ENCODE results near the gene HSD17B1. TPM values are rescaled to one million over a fixed set of nuclear protein-coding genes. Genes with fewer than 3 reads are reported as not detected.

The HSD17B1 gene
- total RNA-seq, 1 donor from 2014 or later: 1.4 TPM

DNA sequence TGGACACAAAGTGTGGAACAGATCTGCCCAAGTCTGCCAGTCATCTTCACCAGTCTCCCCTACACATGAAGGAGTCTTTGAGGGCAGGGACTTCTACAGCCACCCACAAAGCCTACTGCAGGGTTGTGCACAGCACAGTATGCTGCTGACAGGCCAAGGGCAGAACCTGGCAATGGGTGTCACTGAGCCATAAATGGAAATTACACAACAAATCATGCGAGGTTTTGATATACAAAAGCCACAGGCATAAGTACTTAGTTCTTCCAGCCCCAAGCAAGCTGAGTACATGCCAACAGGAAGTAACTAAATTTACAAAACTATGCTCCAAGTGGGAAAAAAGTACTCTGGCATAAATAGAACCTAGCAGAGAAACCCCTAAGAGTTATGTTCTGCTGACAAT is 32.6 kb downstream of the HSD17B1 start:
- Mint-ChIP-seq H3K27me3 (no peaks in the 10 kb centered on the region), H3K4me1 (ENCODE audit: low read depth) (no peaks in the 10 kb centered on the region), H3K27ac (peak overlapping the region; percentile 52), H3K4me3 (ENCODE audit: low read depth) (no peak overlapping the region), H3K36me3 (ENCODE audit: insufficient read depth) (peaks cover 17% of the 10 kb centered on the region), H3K9me3 (ENCODE audit: low read depth) (no peaks in the 10 kb centered on the region)
- TF ChIP-seq, protein P1, sequence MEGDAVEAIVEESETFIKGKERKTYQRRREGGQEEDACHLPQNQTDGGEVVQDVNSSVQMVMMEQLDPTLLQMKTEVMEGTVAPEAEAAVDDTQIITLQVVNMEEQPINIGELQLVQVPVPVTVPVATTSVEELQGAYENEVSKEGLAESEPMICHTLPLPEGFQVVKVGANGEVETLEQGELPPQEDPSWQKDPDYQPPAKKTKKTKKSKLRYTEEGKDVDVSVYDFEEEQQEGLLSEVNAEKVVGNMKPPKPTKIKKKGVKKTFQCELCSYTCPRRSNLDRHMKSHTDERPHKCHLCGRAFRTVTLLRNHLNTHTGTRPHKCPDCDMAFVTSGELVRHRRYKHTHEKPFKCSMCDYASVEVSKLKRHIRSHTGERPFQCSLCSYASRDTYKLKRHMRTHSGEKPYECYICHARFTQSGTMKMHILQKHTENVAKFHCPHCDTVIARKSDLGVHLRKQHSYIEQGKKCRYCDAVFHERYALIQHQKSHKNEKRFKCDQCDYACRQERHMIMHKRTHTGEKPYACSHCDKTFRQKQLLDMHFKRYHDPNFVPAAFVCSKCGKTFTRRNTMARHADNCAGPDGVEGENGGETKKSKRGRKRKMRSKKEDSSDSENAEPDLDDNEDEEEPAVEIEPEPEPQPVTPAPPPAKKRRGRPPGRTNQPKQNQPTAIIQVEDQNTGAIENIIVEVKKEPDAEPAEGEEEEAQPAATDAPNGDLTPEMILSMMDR (IDR thresholded peaks at IDR 0.05; ENCODE audit: unreplicated experiment): no peak
- no peak for DNase-seq (ENCODE audit: low spot score, unreplicated experiment)

DNA sequence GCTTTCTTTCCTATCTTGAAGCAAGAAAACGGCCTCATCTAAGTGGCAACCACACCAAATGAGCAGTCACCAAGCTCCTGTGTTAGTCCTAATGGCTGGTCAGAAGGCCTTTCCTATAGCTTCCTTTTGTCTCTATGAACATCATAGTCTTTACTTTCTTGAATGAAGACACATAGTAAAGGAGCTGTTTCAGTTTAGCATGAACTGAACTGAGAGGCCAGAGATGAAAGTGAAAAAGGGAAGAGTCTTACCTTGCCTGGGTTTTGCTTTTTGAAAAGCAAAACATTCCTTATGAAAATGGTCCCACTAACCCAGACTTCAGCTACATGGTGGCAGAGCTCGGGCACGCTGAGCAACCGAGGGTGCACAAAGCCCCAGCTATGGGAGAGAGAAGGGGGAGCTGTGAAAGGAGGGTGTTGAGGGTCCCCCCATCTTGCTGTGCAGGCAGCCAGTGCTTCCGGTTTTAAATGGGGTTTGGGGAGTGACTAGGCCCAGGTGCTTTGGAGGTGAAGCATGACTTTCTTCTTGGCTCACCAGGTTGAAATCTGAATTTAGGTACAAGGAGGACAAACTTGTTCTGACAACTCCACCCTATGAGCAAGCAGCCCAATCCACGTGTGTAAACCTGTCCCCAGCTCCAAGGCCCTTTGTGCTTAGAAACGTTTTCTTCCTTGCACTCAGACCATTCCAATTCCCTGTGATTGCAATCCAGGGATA is 33.9 kb downstream of the HSD17B1 start:
- Mint-ChIP-seq H3K27ac (peak overlapping the region; percentile 28), H3K4me1 (ENCODE audit: low read depth) (no peaks in the 10 kb centered on the region), H3K27me3 (no peaks in the 10 kb centered on the region), H3K36me3 (ENCODE audit: insufficient read depth) (peaks cover 20% of the 10 kb centered on the region), H3K4me3 (ENCODE audit: low read depth) (no peak overlapping the region), H3K9me3 (ENCODE audit: low read depth) (no peaks in the 10 kb centered on the region)
- TF ChIP-seq, protein P1 (IDR thresholded peaks at IDR 0.05; ENCODE audit: unreplicated experiment): no peak
- no peak for DNase-seq (ENCODE audit: low spot score, unreplicated experiment)

GRCh38 chr17:42590886-42591285 is 38.2 kb downstream of the HSD17B1 start:
- TF ChIP-seq, protein P1 (IDR thresholded peaks at IDR 0.05; ENCODE audit: unreplicated experiment): no peak

DNA sequence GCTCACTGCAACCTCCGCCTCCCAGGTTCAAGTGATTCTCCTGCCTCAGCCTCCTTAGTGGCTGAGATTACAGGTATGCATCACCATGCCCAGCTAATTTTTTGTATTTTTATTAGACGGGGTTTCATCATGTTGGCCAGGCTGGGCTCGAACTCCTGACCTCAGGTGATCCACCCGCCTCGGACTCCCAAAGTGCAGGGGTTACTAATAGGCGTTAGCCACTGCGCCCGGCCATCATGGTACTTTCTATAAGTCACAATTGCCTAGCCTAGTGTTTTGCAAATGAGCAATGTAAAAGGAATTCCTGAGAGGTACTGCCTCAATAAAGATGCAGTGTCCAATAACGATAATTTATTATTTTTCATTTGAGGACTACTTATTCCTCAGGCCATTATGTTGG is 38.7 kb downstream of the HSD17B1 start:
- TF ChIP-seq, protein P1 (IDR thresholded peaks at IDR 0.05; ENCODE audit: unreplicated experiment): no peak
- no peaks in the 10 kb centered on the region for H3K4me1 Mint-ChIP-seq (ENCODE audit: low read depth)
- no peaks in the 10 kb centered on the region for H3K27me3 Mint-ChIP-seq
- H3K4me3 Mint-ChIP-seq (ENCODE audit: low read depth): no peak overlapping the region
- H3K9me3 Mint-ChIP-seq (ENCODE audit: low read depth): no peaks in the 10 kb centered on the region
- no peak overlapping the region for H3K27ac Mint-ChIP-seq
- peaks cover 13% of the 10 kb centered on the region for H3K36me3 Mint-ChIP-seq (ENCODE audit: insufficient read depth)
- no peak for DNase-seq (ENCODE audit: low spot score, unreplicated experiment)

More at GRCh38 chr17:42590886-42591285, 38.2 kb downstream of the HSD17B1 start:
- no peak for DNase-seq (ENCODE audit: low spot score, unreplicated experiment)
- Mint-ChIP-seq H3K27ac (no peak overlapping the region), H3K36me3 (ENCODE audit: insufficient read depth) (peaks cover 11% of the 10 kb centered on the region), H3K4me3 (ENCODE audit: low read depth) (no peak overlapping the region), H3K9me3 (ENCODE audit: low read depth) (no peaks in the 10 kb centered on the region), H3K27me3 (no peaks in the 10 kb centered on the region), H3K4me1 (ENCODE audit: low read depth) (no peaks in the 10 kb centered on the region)

GRCh38 chr17:42596386-42596785 is 43.7 kb downstream of the HSD17B1 start:
- H3K4me1 Mint-ChIP-seq (ENCODE audit: low read depth): no peaks in the 10 kb centered on the region

More at GRCh38 chr17:42596386-42596785, 43.7 kb downstream of the HSD17B1 start:
- Mint-ChIP-seq H3K27ac (no peak overlapping the region), H3K27me3 (no peaks in the 10 kb centered on the region), H3K4me3 (ENCODE audit: low read depth) (no peak overlapping the region), H3K36me3 (ENCODE audit: insufficient read depth) (peaks cover 4% of the 10 kb centered on the region), H3K9me3 (ENCODE audit: low read depth) (no peaks in the 10 kb centered on the region)
- DNase-seq (ENCODE audit: low spot score, unreplicated experiment): no peak
- TF ChIP-seq, protein P1 (IDR thresholded peaks at IDR 0.05; ENCODE audit: unreplicated experiment): no peak
